Renal cortical epithelial cell (primary cell): Measurements from ENCODE around the gene LYRM4. TPM values are rescaled to one million over a fixed set of nuclear protein-coding genes. Genes with fewer than 3 reads are reported as not detected.

Experiments
- DNase-seq: peaks from one replicate; pipeline ENCODE4 v3.0.0-alpha.2; 2011; ENCODE audit warnings: low read depth
- total RNA-seq: library from RNA; depleted of rRNA; stranded (reverse); fragments of >200 nt; gene quantifications from 2 replicates; pipeline ENCODE4 v1.2.3, GENCODE V29; 2014

Gene LYRM4
- total RNA-seq, result 17.1 and 27.4 TPM in 2 replicates

DNA sequence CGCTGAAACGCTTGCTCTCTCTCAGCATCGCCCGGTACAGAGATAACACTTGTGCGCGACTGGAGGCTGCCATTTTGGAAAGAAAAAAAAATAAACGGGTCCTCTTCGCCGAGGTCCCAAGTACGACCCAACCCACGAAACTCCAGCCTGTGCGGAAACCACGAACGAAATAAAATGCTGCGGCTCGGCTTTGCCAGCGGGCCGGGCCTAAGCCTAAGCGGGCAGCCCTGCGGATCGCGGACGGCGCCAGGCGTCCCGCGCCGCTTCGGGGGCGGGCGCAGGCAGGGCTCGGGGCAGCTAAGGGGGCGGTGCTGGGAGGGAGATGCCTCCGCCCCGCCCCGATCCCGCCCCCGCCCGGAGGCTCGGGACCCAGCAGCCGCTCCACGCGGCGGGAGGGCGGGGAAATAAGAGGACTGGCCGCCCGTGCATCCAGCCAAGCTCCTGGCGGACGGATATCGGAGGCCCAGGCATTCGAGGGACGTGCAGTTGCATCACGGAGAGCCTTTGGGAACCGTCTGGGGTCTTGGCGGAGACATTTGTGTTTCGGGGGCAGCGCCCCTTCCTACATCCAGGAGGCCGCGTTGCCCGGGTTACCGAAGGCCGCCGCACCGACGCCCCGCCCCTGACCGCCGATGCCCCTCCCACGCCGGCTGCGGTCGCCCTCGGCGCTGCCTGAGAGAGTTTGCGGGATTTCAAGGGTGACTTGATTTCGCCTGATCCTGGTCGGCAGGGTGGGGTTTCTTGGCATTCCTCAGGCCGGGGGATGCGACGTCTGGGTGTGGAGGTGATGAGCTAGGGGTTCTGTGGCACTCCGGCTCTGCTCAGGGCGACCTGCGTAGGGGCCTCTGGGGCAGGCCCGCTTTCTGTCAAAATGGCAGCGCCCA, at the start of gene LYRM4, which contains the start of gene FARS2:
LYRM4 (minus strand) TSS at position 290 of the 884 bp plus-strand sequence; CDS start at position 73, 217 bp downstream.
FARS2 (plus strand) TSS at position 853 of the 884 bp plus-strand sequence.
- DNase-seq, result peak; percentile 57

GRCh38 chr6:5308066-5308465, 47.3 kb upstream of the LYRM4 start:
- DNase-seq, result peak; percentile 9

GRCh38 chr6:5307058-5307457, 46.3 kb upstream of the LYRM4 start:
- DNase-seq, result no peak

DNA sequence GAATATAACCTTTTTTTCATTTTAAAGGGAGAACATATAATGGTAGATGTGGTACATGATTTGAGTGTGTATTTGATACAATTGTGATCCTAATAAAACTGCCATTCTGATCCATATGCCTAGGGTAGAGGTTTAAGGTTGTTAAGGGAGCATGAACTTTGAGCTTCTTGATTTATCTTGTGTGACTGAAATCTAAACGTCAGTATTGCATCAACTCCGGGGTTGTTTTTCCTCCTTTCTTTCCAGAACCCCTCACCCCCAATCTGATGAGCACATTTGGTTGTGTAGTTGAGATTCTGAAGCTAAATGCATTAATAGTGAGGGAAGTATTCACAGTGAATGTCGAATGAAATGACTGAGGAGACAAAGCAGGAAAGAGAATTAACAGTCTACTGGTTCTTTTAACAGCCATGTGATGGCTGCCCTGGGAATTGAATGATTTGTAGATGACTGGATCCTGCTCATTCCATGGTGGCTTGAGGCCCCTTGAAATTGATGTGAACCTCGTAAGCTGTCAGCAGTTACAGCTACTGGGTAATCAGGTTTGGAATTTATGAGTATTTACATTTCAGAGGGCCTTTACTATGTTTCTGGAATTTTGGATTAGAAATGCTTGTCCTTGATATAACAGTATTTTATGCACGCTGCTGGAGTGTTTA, 45.3 kb upstream of the LYRM4 start:
- peak; percentile 15 for DNase-seq

- no peak for DNase-seq
These were observed 42.9 kb upstream of the LYRM4 start for GRCh38 chr6:5303682-5304081.

DNA sequence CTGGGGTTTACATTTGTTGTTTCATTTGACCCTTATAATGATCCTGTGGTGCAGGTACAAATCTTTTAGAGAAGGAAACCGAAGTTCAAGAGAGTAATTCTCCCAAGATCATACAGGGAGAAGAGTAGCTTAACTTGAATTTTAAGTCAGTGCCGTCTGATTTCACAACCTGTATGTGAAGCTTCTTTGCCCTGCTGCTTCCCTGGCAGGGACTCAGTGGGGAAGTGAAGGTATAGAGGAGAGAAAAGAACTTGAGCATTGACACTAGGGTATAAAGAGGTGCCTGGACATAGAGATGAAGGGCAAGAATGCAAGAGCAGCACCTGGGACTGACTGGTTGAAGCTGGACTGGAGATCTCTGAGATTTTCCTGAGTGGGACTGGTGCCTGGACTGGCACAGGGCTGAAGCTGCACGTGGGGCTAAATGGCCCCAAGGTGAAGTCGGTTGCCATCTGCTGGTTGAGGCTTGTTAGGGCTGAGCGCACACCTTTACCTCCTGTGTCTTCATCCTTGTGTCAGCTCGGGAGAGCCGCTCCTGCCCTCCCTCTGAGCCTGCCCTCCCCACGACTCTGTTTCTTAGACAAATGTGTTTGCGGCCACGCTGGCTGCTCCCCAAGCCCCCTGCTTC, 42.4 kb upstream of the LYRM4 start:
- peak; percentile 64 for DNase-seq

DNA sequence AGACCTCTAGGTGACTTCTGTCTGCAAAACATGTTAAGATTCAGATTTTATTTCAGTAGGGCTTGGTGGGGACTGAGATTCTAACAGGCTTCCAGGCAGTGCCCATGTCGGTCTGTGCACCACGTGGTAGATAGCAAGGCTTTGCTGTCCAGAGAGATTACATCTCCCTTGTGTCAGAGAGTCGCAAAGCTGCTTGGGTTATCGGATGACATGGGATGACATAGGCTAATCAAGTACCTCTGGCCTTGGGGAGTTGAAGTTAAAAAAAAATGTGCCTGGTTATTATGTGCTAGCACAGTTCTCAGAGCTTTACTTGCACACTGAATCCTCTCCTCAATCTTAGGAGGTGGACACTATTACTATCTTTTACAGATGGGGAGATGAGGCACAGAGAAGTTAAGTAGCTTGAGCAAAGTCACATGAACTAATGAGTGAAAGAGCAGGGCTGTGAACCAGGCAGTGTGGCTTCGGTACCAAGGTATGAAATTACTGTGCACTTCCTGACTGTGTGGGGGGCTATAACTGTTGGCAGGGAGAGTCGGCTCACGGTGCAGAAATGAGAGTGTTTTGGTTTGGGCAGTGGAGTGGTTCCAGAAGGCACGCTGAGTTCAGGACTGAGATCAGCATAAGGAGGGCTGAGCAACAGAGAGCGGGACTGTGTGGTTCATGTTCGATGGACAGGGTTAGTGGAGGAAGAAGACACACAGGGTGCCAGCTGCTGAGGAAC, 41.6 kb upstream of the LYRM4 start:
- no peak for DNase-seq

GRCh38 chr6:5300206-5300764, 39.5 kb upstream of the LYRM4 start:
- DNase-seq, result no peak

DNA sequence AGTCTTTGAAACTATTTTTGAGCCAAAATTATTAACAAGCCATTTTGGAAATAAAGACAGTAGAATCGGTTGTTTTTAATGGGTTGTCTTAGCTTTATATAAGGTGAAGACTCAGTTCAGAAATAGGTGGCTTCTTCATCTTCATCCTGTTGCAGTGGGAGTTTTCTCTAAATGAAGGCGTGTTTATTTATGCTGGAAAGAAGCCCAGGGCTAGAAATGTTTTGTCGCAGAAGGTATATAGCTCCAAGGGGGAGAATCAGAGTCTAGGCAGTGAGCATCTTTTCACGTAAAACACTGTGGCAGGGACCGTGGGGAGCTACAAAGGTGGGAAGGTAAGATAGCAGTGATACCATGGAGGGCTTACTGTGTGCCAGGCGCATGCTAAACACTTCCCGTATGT, 34.9 kb upstream of the LYRM4 start:
- DNase-seq, result no peak

GRCh38 chr6:5294392-5295211, 33.9 kb upstream of the LYRM4 start:
- DNase-seq, result no peak

- no peak for DNase-seq
These were observed 32.9 kb upstream of the LYRM4 start for GRCh38 chr6:5293692-5294091.

DNA sequence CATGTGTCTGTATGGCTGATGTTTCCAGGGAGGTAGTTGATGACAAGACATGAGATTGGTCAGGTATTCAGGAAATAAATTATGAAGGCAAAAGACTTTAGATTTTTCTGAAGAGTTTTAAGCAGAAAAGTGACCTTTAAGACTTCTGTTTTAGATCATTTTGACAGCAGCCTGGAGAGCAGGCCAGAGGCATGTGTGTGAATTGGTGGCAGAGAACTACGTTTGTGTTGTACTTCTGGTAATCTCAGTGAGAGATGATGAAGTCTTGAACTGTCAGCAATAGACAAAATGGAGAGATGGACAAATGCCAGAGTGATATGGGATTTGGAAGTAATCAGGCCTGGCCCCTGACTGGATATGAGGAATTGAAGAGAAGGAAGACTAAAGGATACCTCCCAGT, 31.4 kb upstream of the LYRM4 start:
- DNase-seq, result no peak

GRCh38 chr6:5290500-5290899, 29.8 kb upstream of the LYRM4 start:
- DNase-seq, result no peak

- DNase-seq, result no peak
These were observed 29.3 kb upstream of the LYRM4 start for GRCh38 chr6:5290097-5290496.

DNA sequence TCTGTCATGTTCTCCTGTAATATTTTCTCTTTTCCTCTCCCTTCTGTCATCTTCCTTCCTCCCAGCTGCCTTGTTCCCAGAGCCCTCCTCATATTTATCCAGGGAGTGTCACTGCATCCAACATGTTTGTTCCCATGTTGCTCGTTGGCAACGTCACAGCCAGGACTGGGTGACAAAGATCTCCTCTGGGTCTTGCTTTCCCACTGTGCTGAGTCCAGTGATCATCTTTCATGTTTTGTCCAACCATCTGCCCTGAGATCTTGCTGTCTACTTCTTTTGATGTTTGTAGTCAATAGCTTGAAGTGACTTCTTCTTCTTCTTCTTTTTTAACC, 27.2 kb upstream of the LYRM4 start:
- no peak for DNase-seq

DNA sequence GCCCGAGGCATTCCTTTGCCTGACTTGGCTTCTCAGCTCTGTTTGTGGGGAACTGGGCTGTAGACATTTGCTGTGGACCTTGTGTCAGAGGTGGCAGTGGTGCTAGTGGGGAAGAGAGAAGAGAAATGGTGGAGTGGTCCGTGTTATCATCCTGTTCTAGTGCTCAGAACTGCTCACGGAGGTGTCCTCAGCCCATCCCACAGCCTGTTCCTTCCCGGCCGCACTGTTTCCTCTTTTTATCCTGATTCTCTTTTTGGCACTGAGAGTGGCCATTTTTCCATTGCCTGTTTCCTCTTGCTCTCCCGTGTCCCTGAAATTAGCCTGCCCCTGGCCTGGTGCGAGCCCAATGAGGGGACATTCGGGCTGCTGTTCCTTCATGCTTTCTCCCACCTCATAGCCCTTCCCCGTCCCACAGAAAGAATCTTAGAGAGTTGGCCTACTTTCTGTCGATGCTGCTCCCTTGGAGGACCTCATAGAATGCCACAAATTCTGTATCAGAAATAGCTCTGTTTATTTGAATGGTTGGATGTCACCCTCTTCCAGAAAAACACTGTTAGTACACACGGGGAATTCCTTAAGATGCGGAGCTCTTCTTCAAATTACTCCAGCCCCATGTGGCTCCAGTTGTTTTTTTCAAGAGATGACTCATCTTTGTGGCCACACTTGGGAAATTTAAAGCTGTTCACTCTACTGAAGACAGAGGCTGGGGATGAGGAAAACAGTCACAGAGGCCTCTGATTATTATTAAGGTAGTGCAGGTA, 26.6 kb upstream of the LYRM4 start:
- peak; percentile 89 for DNase-seq

- DNase-seq, result no peak
These were observed 26.0 kb upstream of the LYRM4 start for GRCh38 chr6:5286780-5287179.

- DNase-seq, result no peak
These were observed 24.8 kb upstream of the LYRM4 start for GRCh38 chr6:5285526-5285925.

GRCh38 chr6:5285081-5285480, 24.3 kb upstream of the LYRM4 start:
- no peak for DNase-seq

DNA sequence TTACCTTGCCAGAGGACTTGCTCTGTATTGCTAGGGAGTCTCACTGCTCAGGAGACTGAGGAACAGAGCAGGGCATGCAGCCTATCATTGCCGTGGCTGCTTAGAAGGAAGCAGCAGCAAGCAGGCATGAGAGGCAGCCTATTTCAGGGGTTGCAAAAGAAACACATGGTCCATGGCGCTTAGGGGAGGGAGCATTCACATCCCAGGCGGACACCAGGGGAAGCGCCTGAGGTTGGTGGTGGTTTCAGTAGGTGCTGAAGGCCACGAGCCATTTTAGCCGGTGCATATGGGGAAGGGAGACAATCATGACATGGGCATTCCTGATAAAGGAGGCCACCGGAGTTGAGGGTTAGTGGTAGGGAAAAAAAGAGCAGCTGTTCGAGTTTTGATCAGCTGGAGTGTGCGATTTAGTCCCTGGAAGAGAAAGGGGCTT, 21.5 kb upstream of the LYRM4 start:
- DNase-seq, result no peak
